Endothelial cell of umbilical vein (primary cell): Measurements from ENCODE around the gene RECK. TPM values are rescaled to one million over a fixed set of nuclear protein-coding genes. Genes with fewer than 3 reads are reported as not detected.

Experiments used
- BruUV-seq: library from RNA; stranded (reverse); fragments of 400-500 nt; replicated peaks from 2 replicates; lab custom pipeline; 2021; lab: Mats Ljungman, UMichigan
- CTCF ChIA-PET: fragments of 300-600, 350-600 bp; sonication (Branson Sonifier 250); formaldehyde crosslinking; loops from one replicate; lab custom pipeline; 2021; ENCODE audit warnings: antibody characterized with exemption, inconsistent platforms; lab: Charles Lee
- POLR2A ChIA-PET: fragments of 300-600, 350-600 bp; sonication (Branson Sonifier 250); formaldehyde crosslinking; loops from one replicate; lab custom pipeline; 2021; ENCODE audit warnings: antibody characterized with exemption, inconsistent platforms; lab: Charles Lee
- DNase-seq: peaks from one replicate; pipeline ENCODE4 v3.0.0-alpha.2; 2011; ENCODE audit warnings: low read depth, low spot score
- FAIRE-seq: peaks from 2 replicates; lab custom pipeline; 2011; peaks lifted over from hg19 to GRCh38; lab: Jason Lieb, UNC
- H2AFZ ChIP-seq: 2 replicates; pipeline ENCODE4 v1.6.0; 2012; ENCODE audit warnings: low read depth, low read length, control low read depth, inconsistent platforms
- H3K27ac ChIP-seq: 2 replicates; pipeline ENCODE4 v1.5.1; 2011; ENCODE audit warnings: low read depth, mild to moderate bottlenecking, control low read depth, low read length, moderate library complexity; ENCODE audit not compliant: insufficient read depth
- H3K27me3 ChIP-seq, 2 experiments: 2 replicates each; pipeline versions ENCODE4 v1.6.0 to v1.6.1; 2011; ENCODE audit warnings: low read length in 2 of 2, mixed read lengths in 1 of 2; ENCODE audit not compliant: control insufficient read depth in 2 of 2, insufficient read depth in 2 of 2
- H3K36me3 ChIP-seq, 2 experiments: 2 replicates in 1 of 2; 3 replicates in 1 of 2; pipeline ENCODE4 v1.5.1; 2011; ENCODE audit warnings: low read length in 2 of 2, mild to moderate bottlenecking in 1 of 2, moderate library complexity in 1 of 2; ENCODE audit not compliant: control insufficient read depth in 2 of 2, insufficient read depth in 2 of 2; ENCODE audit errors: extremely low read depth in 1 of 2
- H3K4me1 ChIP-seq: 3 replicates; pipeline ENCODE4 v1.5.1; 2011; ENCODE audit warnings: mild to moderate bottlenecking, low read length; ENCODE audit not compliant: control insufficient read depth, insufficient read depth; ENCODE audit errors: extremely low read depth
- H3K4me2 ChIP-seq: 2 replicates; pipeline ENCODE4 v1.6.1; 2011; ENCODE audit warnings: low read length, control low read depth, mixed read lengths; ENCODE audit not compliant: insufficient read depth
- H3K4me3 ChIP-seq, 3 experiments: fragments of 200-600 bp in 1 of 3; sonication (generic), shearing (Covaris generic) in 1 of 3; replicated peaks in 1 of 3; 2 replicates each; pipeline ENCODE4 v1.5.1; 2011 to 2016; ENCODE audit warnings: control low read depth in 3 of 3, low read length in 3 of 3, mild to moderate bottlenecking in 2 of 3, inconsistent platforms in 1 of 3, low read depth in 1 of 3, moderate library complexity in 1 of 3; ENCODE audit not compliant: insufficient read depth in 1 of 3
- H3K79me2 ChIP-seq: 2 replicates; pipeline ENCODE4 v1.6.0; 2012; ENCODE audit warnings: low read length, inconsistent platforms; ENCODE audit not compliant: control insufficient read depth, insufficient read depth
- H3K9ac ChIP-seq: replicated peaks from 2 replicates; pipeline ENCODE3; 2011; ENCODE audit warnings: low read length, control low read depth; ENCODE audit not compliant: insufficient read depth; ENCODE audit errors: extremely low read depth
- H3K9me1 ChIP-seq: replicated peaks from 3 replicates; pipeline ENCODE4 v1.6.0; 2011; ENCODE audit warnings: mild to moderate bottlenecking, low read length; ENCODE audit not compliant: control insufficient read depth, insufficient read depth; ENCODE audit errors: extremely low read depth
- H3K9me3 ChIP-seq: replicated peaks from 2 replicates; pipeline ENCODE4 v1.5.1; 2012; ENCODE audit warnings: low read length, inconsistent platforms; ENCODE audit not compliant: control insufficient read depth, insufficient read depth
- H4K20me1 ChIP-seq: replicated peaks from 2 replicates; pipeline ENCODE3; 2011; ENCODE audit warnings: mild to moderate bottlenecking, low read length; ENCODE audit not compliant: control insufficient read depth, insufficient read depth; ENCODE audit errors: extremely low read depth
- CTCF ChIP-seq, 2 donors: IDR thresholded peaks; 1 replicate in 1 of 2; 2 replicates in 1 of 2; pipeline ENCODE4 v1.5.1; 2011; ENCODE audit warnings: low read length in 2 of 2, mild to moderate bottlenecking in 2 of 2, moderate library complexity in 2 of 2, control low read depth in 1 of 2, inconsistent platforms in 1 of 2, low read depth in 1 of 2; ENCODE audit not compliant: insufficient read depth in 1 of 2; ENCODE audit errors: extremely low read depth in 1 of 2
- EZH2 ChIP-seq: IDR thresholded peaks from 2 replicates; pipeline ENCODE4 v1.6.1; 2012; ENCODE audit warnings: borderline replicate concordance, low read depth, mild to moderate bottlenecking, moderate library complexity, low read length, inconsistent platforms; ENCODE audit not compliant: severe bottlenecking
- FOS ChIP-seq: IDR thresholded peaks from 2 replicates; pipeline ENCODE4 v1.6.1; 2011; ENCODE audit warnings: mild to moderate bottlenecking, low read length, moderate library complexity, borderline replicate concordance; ENCODE audit not compliant: insufficient read depth
- GATA2 ChIP-seq: IDR thresholded peaks from 2 replicates; pipeline ENCODE4 v1.7.0; 2011; ENCODE audit warnings: low read depth, mild to moderate bottlenecking, moderate library complexity, mixed read lengths, low read length; ENCODE audit not compliant: insufficient read length, insufficient read depth
- JUN ChIP-seq: IDR thresholded peaks from 2 replicates; pipeline ENCODE4 v1.6.1; 2011; ENCODE audit warnings: borderline replicate concordance, low read depth; ENCODE audit not compliant: insufficient read length, insufficient read depth
- MAX ChIP-seq: IDR thresholded peaks from 2 replicates; pipeline ENCODE4 v1.6.1; 2011; ENCODE audit not compliant: insufficient read depth, insufficient read length
- MYC ChIP-seq: IDR thresholded peaks from one replicate; pipeline ENCODE4 v1.6.1; 2011; ENCODE audit warnings: mild to moderate bottlenecking, low read depth, low read length
- POLR2A ChIP-seq: IDR thresholded peaks from 2 replicates; pipeline ENCODE4 v1.6.1; 2012; ENCODE audit warnings: low read depth, mild to moderate bottlenecking, control low read depth, low read length
- POLR2AphosphoS5 ChIP-seq: IDR thresholded peaks from 2 replicates; pipeline ENCODE4 v1.6.1; 2012; ENCODE audit warnings: low read depth, mild to moderate bottlenecking, control low read depth, low read length, moderate library complexity; ENCODE audit not compliant: insufficient read depth
- dilution Hi-C: fragments of 300-500 bp; cut with MboI; formaldehyde crosslinking; loops from one replicate; pipeline ENCODE4 v1.15.0; 2019; ENCODE audit warnings: low sequenced_read_pairs; ENCODE audit not compliant: extremely low pct_ligation_motif_present
- intact Hi-C: fragments of 100-400 bp; cut with micrococcal nuclease; formaldehyde crosslinking; loops from one replicate; pipeline ENCODE4 v1.10.0; 2022
- polyA plus RNA-seq, 4 experiments: library from polyadenylated mRNA; depleted of rRNA in 3 of 4; stranded (reverse) in 3 of 4; unstranded in 1 of 4; fragments of >200 nt; gene quantifications; 2 replicates each; pipeline versions ENCODE4 v1.2.1 to v1.2.3, GENCODE V29; 2011 to 2012; ENCODE audit warnings: missing spikeins in 1 of 4
- total RNA-seq: library from RNA; stranded (reverse); gene quantifications from 2 replicates; pipeline ENCODE4 v1.2.3, GENCODE V29; 2021

RECK gene
- total and polyA plus RNA-seq, 2 donors (not counting 3 experiments of a cell fraction or from before 2014, with no cell fraction given): 12.0 to 14.1 TPM

- Histone ChIP-seq H3K9me1 (no peaks in the 10 kb centered on the region), H2AFZ (no peak overlapping the region), H3K4me3 (no peak overlapping the region), H3K36me3 (no peaks in the 10 kb centered on the region), H3K9me3 (no peaks in the 10 kb centered on the region), H3K27me3 (no peaks in the 10 kb centered on the region), H3K79me2 (no peaks in the 10 kb centered on the region), H3K27ac (no peak overlapping the region), H3K4me2 (no peak overlapping the region), H3K9ac (no peak overlapping the region), H3K4me1 (peaks cover 18% of the 10 kb centered on the region), H4K20me1 (no peaks in the 10 kb centered on the region)
- dilution Hi-C loops: no loop called here
- FAIRE-seq (no peak), DNase-seq (no peak)
- CTCF ChIA-PET: interaction anchor here (0.7 to 8.4 kb wide), 14 partner anchors 8 to 261 kb away, joined by 3 to 189 read pairs (median 6); partner anchors contain the start of genes CLTA and GLIPR2
- POLR2A ChIA-PET: interaction anchor here (1.6 to 1.7 kb wide), 2 partner anchors 26 to 62 kb away, joined by 4 read pairs; partner anchors contain the start of gene CLTA
- intact Hi-C loops: no loop called here
- no TSS peak for BruUV-seq
- TF ChIP-seq MYC (no peak), CTCF (IDR thresholded peaks at IDR 0.05; ENCODE audit: extremely low read depth in 1 of 2, insufficient read depth in 1 of 2, low read depth in 1 of 2, low read length in 2 of 2) (no peak), JUN (no peak), POLR2AphosphoS5 (no peak), GATA2 (no peak), MAX (no peak), FOS (no peak), POLR2A (no peak), EZH2 (no peak)
These were observed 127.7 kb downstream of the RECK start for GRCh38 chr9:36164372-36164771.
